Progenitor cell of endocrine pancreas (in vitro differentiated cells): ENCODE results near the gene IP6K3. TPM values are rescaled to one million over a fixed set of nuclear protein-coding genes. Genes with fewer than 3 reads are reported as not detected.

ENCODE experiments used
- DNase-seq: peaks from one replicate; pipeline ENCODE4 v3.0.0; 2021; ENCODE audit warnings: low spot score; ENCODE audit not compliant: unreplicated experiment
- H3K27ac Mint-ChIP-seq: 2 replicates; pipeline ENCODE4 v1.8.0; 2021; ENCODE audit warnings: mild to moderate bottlenecking, moderate library complexity, mixed read lengths
- H3K27me3 Mint-ChIP-seq: 2 replicates; pipeline ENCODE4 v1.8.0; 2021; ENCODE audit warnings: mixed read lengths
- H3K36me3 Mint-ChIP-seq: 2 replicates; pipeline ENCODE4 v1.8.0; 2022; ENCODE audit warnings: mixed read lengths; ENCODE audit not compliant: insufficient read depth
- H3K4me1 Mint-ChIP-seq: 2 replicates; pipeline ENCODE4 v1.8.0; 2021; ENCODE audit warnings: low read depth, mixed read lengths
- H3K4me3 Mint-ChIP-seq: 2 replicates; pipeline ENCODE4 v1.8.0; 2021; ENCODE audit warnings: low read depth, mild to moderate bottlenecking, moderate library complexity, mixed read lengths
- H3K9me3 Mint-ChIP-seq: 2 replicates; pipeline ENCODE4 v1.8.0; 2021; ENCODE audit warnings: low read depth, mixed read lengths
- CTCF ChIP-seq: fragments of 200-600 bp; sonication (generic); IDR thresholded peaks from one replicate; pipeline ENCODE4 v1.5.0; 2021; ENCODE audit warnings: antibody characterized with exemption, mild to moderate bottlenecking; ENCODE audit not compliant: unreplicated experiment
- total RNA-seq: library from RNA; stranded (reverse); gene quantifications from 2 replicates; pipeline ENCODE4 v1.2.1, GENCODE V29; 2021

The IP6K3 gene
- total RNA-seq, 1 donor from 2014 or later: 0.14 TPM

- no peak for DNase-seq
- no peak overlapping the region for H3K27ac Mint-ChIP-seq
- no peaks in the 10 kb centered on the region for H3K9me3 Mint-ChIP-seq
- H3K27me3 Mint-ChIP-seq: peaks cover 36% of the 10 kb centered on the region
- TF ChIP-seq CTCF: no peak
- peaks cover 20% of the 10 kb centered on the region for H3K4me1 Mint-ChIP-seq
- H3K36me3 Mint-ChIP-seq: no peaks in the 10 kb centered on the region
- H3K4me3 Mint-ChIP-seq: no peak overlapping the region
Observed at GRCh38 chr6:33725222-33725621, 21.5 kb downstream of the IP6K3 start.

GRCh38 chr6:33724102-33725023 lies 22.3 kb downstream of the IP6K3 start:
- no peaks in the 10 kb centered on the region for H3K36me3 Mint-ChIP-seq
- H3K27me3 Mint-ChIP-seq: peaks cover 32% of the 10 kb centered on the region
- no peak for DNase-seq
- peaks cover 23% of the 10 kb centered on the region for H3K4me1 Mint-ChIP-seq
- H3K9me3 Mint-ChIP-seq: no peaks in the 10 kb centered on the region
- no peak overlapping the region for H3K4me3 Mint-ChIP-seq
- no peak overlapping the region for H3K27ac Mint-ChIP-seq
- TF ChIP-seq CTCF: no peak

GRCh38 chr6:33723371-33724085 lies 23.2 kb downstream of the IP6K3 start:
- Mint-ChIP-seq H3K9me3 (no peaks in the 10 kb centered on the region), H3K4me3 (no peak overlapping the region), H3K27me3 (peaks cover 27% of the 10 kb centered on the region), H3K4me1 (peaks cover 25% of the 10 kb centered on the region), H3K36me3 (no peaks in the 10 kb centered on the region), H3K27ac (no peak overlapping the region)
- DNase-seq: no peak
- TF ChIP-seq CTCF: no peak

GRCh38 chr6:33722103-33722623 lies 24.5 kb downstream of the IP6K3 start:
- Mint-ChIP-seq H3K4me1 (peaks cover 31% of the 10 kb centered on the region), H3K27ac (no peak overlapping the region), H3K27me3 (peaks cover 26% of the 10 kb centered on the region)

More at GRCh38 chr6:33722103-33722623, 24.5 kb downstream of the IP6K3 start:
- TF ChIP-seq CTCF: no peak
- H3K9me3 Mint-ChIP-seq: no peaks in the 10 kb centered on the region
- no peaks in the 10 kb centered on the region for H3K36me3 Mint-ChIP-seq
- DNase-seq: no peak
- no peak overlapping the region for H3K4me3 Mint-ChIP-seq
